HG03175 (cell line): ENCODE data around the gene DACT1.
A peak's percentile ranks its signal among the peaks of the same experiment; 100 is the strongest.

Experiments used
- ATAC-seq: cut with Tn5 transposase; IDR thresholded peaks from one replicate; pipeline ENCODE4 v1.9.1; 2021; ENCODE audit warnings: mild to moderate bottlenecking, moderate library complexity; ENCODE audit not compliant: unreplicated experiment

The DACT1 gene

DNA sequence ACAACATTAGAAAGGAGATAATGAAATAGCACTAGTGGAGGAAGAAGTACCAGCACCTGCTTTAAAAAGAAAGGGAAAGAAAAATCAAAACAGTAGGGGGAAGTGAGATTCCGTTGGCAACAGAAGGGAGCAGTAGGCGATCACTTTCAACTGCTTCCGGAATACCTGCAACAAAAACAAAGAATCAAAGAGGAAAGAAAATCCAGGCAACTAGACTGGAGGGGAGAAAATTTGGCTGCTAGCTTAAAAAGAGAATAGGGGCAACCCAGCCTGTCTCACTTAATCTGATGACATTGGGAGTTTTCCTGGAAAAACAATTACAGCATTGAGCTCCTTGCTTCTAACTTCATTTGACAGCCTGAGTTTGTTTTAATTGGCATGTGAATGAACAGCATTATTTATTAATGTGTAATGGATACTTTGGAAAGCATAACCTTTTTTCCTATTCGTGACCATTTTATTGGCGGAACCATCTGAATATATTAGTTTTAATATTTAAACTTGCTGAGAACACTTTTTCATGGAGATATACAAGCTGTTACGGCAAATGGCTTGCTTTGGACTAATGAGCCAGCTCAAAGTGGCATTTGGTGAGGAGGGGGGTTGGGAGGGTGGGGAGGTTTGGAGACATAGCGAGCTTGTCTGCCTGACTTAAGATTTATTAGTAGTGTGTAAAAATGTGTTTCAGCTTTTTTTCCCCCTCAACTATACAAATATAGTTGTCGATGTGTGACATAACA lies 2.5 kb upstream of the DACT1 start:
- no peak for ATAC-seq

DNA sequence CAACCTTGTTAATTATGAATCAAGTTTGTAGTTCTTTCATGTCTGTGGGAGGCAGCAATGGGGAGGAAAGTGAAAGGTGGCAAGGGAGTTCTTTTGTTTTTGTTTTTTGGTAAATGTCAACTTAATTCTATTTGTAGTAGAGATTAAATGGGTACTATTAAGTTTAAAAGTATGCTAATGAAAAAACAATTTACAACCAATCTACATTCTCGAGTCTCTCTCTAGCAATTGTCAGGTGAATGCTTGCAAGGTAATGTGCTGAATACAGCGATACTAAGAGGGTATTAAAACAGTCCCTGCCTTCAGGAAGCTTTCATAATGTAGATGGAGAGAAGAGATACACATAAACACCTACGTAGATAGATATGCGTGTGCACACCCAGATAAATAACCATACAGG lies 1.6 kb upstream of the DACT1 start:
- ATAC-seq = no peak

DNA sequence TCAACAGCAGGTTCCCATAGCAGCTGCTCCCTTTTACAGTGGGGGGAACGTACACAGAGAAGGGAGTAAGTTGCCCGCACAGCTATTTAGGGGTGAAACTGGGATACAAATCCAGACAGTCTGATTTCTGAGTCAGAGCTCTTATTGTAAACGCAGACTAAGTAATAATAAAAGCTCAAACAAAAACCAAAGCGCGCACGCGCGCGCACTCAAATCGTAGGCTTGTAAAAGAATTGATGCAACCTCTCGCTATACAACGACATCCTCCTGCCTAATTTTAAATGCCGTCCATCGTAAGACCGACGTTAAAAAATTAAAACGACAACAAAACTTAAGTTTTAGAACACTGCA lies 747 bp upstream of the DACT1 start:
- ATAC-seq = no peak

DNA sequence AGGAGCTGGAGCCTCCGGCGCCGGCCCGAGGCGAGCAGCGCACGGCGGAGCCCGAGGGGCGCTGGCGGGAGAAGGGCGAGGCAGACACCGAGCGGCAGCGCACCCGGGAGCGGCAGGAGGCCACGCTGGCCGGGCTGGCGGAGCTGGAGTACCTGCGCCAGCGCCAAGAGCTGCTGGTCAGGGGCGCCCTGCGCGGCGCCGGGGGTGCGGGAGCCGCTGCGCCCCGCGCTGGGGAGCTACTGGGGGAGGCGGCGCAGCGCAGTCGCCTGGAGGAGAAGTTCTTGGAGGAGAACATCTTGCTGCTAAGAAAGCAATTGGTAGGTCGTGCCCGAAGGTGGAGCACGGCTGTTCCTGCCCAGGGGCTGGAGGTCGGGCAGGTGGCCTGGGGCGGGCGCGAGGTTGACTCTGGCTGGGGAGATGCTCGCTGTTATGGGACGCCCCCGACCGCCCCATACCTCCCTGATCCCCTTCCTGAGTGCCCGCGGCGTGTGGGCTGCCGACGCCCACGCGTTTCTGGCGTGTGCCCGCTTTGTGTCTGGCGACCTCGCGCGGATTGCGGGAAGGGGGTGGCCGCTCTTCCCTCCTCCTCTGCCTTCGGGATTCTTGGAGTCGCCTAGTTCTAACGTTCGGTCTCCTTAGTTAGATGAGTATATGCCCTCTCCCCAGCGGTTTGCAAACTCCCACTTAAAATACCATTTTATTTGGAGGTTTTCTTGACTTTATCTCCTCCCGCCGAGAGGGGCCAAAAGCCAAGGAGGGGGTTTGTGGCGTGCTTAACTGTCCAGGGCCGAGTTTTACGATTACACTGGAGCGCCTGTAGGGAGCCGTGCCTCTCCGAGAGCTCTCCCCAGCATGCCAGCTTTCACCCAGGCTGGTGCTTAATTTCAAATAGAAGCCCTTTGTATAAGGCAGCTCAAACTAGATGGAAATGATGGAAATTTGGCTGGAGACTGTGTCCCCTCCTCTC lies 752 bp downstream of the DACT1 start:
- ATAC-seq = peak; percentile 27

DNA sequence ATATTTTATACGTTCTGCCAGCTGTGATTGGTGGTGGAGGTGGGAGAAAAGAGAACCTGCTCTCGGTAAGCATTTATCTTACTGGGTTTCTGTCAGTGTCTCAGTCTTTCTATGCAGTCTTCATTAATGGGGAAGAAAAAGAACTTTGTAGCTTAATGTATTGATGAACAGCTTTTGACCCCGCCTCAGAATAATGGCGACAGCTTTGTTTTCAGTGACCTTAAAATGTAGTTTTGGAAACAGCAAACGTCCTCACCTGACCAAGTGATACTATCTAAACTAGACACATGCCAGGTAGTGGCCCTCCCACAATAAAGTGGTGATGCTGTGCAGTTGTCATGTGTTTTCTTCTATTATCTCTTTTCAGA lies 1.4 kb downstream of the DACT1 start:
- no peak for ATAC-seq

DNA sequence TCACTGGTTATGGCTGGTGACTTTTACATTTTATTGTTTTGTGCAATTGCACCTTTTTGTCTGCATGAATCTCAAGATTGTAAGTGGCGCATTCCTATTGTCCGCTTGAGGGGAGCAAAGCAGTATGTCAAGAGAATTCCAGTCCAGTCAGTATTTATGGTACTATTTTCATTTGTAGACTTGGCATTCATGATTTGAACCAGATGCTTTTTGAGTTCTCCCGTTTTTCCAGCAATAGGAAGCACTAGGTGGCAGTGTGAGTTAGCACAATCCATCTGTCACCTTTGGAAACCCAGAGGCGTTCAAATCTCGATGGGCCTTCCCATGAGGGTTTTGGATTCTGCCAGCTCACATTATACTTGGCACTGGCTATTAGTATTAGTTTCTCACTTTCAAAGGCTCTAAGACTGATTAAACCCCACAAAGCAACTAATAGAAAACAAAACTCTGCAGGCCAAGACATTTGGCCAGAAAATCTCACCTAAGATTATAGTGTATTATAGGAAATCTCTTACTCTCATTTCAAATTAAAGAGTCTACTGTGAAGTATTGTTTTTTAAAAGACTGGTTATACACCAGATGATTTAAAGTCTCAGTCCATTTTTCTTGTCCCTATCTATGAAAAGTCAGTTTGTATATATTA lies 2.2 kb downstream of the DACT1 start:
- no peak for ATAC-seq

DNA sequence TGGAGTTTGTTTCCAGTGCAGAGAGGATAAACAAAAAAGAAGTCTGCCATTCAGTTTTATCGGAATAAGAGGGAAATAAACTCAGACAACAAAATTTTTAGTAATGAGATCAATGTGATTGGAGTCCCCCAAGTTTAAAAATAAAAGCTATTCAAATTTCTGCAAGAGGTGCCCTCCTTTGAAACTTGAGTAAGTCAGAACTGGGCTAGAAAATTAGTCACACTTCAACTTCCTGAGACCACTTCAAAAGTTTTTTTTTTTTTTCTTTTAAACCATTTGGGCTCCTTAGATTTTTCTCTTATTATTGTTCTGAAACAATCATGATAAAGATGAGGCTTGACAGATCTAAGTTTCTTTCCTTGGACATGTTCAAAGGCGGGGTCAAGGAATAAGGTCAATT lies 3.2 kb downstream of the DACT1 start:
- no peak for ATAC-seq

DNA sequence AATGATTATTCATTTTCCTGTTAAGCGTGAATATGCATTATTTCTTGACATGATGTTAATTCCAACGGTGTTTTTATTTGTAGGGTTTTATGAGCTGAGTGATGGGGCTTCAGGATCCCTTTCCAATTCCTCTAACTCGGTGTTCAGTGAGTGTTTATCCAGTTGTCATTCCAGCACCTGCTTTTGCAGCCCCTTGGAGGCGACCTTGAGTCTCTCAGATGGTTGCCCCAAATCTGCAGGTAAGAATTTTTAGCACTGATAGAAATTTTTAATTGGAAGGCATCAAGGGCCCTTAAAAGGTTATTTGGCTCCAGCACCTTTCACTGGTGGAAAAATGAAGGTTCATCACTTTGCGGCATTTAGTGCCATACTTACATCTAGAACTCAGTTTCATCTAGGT lies 3.7 kb downstream of the DACT1 start:
- ATAC-seq = no peak

DNA sequence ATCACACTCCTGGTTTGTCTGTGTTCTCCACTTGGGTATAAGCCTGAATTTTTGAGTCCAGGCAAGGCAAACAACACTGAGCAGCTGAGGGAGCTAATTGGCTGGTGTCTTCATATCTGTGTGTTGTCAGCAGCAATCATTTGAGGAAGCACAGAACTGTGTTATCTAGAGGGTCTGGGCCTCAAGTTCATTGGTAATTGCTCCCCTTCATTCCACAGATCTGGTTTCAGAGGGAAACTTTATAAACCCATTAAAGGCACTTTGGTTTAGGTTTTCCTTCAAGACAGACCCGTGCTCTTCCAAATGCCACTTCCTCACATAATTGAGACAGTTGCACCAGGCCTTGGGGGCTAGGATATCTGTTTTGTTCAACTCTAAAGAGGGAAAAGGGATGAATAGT lies 5.6 kb downstream of the DACT1 start:
- ATAC-seq = no peak

DNA sequence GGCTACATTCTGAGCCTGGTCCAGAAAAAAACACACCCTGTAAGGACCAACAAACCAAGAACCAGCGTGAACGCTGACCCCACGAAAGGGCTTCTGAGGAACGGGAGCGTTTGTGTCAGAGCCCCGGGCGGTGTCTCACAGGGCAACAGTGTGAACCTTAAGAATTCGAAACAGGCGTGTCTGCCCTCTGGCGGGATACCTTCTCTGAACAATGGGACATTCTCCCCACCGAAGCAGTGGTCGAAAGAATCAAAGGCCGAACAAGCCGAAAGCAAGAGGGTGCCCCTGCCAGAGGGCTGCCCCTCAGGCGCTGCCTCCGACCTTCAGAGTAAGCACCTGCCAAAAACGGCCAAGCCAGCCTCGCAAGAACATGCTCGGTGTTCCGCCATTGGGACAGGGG lies 7.9 kb downstream of the DACT1 start:
- no peak for ATAC-seq

DNA sequence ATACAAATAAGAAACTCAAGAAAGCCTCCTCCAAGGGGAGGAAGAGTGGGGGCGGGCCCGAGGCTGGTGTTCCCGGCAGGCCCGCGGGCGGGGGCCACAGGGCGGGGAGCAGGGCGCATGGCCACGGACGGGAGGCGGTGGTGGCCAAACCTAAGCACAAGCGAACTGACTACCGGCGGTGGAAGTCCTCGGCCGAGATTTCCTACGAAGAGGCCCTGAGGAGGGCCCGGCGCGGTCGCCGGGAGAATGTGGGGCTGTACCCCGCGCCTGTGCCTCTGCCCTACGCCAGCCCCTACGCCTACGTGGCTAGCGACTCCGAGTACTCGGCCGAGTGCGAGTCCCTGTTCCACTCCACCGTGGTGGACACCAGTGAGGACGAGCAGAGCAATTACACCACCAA lies 8.7 kb downstream of the DACT1 start:
- no peak for ATAC-seq

DNA sequence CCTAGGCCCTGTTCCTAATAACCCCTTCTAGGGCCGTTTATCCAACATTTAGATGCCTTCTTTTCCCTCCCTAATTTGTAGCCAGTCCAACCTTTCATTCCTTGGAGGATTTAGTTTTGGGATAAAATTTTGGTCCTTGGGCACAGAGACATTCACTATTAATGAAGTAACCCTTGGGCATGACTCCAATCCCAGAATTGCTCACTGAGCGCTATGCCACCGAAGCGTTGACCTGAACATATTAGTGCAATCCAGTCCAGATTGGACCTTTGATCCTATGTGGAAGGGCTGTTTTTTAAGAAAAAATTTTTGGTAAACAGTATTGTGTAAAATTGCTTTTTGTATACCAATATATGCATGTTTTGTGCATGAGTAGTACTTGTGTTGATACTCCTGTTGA lies 10.0 kb downstream of the DACT1 start:
- no peak for ATAC-seq

DNA sequence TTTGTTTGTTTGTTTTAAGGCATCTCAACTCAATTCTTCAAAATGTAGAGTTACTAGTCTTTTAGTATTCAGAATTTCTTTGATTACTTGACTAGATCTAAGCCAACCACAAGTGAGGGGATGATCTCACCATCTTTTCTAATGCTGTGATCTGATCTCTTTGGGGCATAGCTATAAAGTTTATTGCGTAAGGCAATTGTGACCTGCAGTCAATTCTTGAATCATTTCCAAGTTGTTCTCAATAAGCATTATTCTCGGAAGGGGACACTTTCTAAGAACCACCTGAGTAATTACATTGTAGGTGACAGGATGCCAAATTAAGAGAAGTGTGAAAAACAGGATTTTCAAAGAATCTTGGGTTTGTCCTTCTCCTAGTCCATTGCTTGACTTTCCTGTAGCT lies 13.1 kb downstream of the DACT1 start:
- no peak for ATAC-seq

DNA sequence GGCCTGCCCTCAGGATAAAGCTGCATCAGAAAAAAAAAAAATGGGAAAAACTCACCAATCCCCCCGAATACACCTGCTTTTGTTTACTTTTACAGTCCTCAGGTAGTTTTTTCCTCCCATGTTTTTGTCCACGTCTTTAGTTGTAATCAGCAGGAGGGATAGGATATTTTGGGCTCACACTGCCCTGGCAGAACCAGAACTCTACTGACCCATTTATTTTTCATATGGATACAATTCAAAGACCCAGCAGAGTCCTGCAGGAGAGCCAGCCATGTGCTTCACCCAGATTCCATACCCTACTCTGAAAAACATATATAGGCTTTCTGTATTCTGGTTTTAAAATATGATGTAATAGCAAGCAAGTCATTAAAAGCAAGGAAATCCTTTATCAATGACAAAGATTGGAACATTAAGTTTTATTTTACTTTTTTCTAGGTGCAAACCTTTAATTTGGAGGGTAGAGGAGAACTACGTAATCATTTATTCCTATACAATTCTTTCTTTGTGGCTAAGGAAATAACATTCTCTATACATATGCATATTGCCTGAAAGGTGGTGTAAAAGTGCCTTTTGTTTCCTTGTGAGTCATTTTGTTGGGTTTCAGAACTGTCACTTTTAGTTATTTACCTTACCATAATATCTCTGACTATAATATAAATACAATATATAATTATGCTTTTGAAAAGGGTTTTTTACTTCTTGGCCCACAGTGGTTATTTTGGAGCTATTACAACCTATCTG lies 19.1 kb downstream of the DACT1 start:
- ATAC-seq = no peak

DNA sequence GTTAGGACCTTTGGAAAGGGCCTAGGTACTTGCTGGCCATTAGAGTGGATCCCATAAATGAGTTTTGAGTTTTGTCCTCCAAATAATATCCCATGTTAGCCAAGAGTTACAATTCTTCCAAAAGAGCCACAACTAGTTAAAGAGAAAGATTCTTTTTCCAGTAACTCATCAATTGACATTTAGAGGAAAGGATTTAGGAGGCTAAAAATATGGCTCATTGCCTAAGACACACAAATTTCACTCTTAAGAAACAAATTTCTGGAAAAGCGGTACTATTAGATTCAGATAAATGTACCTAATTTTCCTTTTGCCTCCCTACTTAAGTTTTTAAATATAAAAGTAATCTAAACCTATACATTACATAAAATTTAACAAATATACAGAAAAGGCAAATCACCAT lies 21.3 kb downstream of the DACT1 start:
- no peak for ATAC-seq

DNA sequence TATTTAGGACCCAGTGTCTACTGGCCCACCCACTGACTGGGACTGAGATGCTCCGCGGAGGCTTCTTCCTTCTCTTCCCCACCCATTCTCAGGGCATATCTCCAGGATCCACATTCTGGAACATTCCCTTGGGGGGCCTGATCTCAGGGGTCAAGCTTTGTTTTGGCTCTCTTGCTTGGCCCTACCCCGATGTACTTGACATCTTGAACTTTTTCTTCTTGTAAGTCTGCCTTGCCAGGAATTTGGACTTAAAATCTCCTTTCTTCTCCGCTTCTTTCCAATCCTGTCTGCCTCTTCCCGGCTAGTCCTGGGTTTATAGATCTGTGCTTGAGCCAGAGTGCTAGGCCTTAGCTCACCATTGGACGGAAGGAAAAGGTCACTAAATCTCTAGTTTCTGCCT lies 22.1 kb downstream of the DACT1 start:
- no peak for ATAC-seq

DNA sequence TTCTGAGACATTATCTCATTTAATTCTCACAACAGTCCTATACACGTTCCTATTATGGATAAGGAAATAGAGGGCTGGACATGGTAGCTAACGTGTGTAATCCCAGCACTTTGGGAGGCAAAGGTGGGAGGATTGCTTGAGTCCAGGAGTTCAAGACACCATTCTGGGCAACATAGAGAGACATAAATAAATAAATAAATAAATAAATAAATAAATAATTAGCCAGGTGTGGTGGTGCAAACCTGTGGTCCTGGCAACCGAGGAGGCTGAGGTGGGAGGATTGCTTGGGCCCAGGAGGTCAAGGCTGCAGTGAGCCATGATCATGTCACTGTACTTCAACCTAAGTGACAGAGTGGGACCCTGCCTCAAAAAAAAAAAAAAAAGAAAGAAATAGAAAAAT lies 22.6 kb downstream of the DACT1 start:
- no peak for ATAC-seq

DNA sequence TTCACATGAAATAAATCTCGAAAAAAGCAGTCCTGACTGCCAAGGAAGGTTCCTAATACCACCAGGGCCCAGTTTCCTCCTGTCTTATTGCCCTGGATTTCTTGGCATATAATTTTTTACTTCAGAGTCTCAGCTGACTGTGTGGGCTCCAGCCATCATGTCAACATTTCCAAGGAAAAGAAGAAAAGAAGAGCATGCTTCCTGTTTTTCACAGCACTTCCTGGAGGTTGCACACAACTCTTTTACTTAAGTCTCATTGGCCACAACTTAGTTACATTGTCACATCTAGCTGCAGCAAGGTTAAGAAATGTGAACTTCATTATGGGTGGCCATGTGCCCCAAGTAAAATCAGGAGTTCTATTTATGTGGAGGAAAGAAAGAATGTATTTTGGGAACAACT lies 24.3 kb downstream of the DACT1 start:
- ATAC-seq = no peak

DNA sequence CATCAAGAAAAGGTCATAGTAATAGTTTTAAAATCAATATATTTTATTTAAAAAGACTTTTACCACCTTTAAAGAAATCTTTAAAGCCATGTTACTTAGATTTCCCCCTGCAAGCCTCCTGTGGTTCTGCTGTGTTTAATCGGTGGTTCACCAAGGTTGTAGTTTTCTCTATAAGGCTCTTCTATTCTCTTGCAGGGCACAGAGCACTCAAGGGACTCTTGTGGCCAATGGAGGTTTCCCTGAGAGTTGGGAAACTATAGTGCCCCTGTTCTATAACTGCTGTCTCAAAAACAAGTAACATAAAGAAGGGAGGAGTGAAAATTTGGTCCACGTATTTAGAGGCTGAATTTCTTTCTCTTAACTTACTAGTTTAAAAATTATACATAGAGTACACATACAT lies 25.0 kb downstream of the DACT1 start:
- no peak for ATAC-seq

DNA sequence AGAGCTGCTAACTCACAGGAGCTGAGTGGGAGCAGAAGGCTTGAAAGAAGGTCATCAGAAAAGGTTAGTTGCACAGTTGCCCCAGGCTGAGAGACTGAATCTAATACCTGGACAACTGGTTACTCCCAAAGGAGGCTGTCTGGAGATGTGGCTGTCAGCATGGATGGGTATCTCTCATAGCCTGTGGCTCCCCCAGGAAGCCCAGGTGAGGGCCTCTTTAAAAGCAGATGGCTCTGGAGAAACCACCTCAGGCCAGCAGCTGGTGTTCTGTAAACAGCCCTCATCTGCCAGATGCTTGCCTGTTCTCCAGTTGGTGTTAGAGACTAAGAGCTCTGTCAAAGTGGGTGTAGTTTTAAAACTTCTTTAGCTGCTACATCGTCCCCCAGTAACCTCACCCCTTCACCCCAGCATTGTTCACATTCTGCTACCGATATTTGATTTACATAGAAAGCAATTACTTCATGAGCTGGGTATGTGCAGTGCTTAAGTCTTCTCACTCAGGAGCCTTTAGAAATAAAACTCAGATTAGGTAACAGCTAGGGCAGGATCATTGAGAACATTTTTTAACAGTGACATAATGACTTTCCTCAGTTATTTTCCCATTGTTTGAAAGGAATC lies 25.8 kb downstream of the DACT1 start:
- ATAC-seq = no peak
